Measurements from ENCODE around the gene NRL.

DNA sequence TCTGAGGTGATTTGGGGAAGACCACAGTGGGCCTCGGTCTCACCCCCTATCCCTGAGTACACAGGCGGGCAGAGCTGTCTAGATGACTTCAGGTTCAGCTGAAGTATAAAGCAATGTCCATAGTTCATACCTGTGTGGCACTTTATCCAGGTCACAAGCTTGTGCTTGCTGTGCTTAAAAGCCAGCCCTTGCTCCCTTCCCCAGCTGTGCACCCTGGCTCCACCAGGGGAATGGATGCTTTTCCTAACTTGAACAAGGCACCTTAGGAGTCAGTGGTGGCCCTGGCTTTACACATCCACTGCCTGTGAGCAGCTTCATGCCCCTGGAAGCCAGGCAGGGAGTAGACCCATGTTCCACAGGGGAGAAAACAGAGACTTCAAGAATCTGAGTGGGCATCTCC lies 57.5 kb downstream of the NRL start:
- TF ChIP-seq, protein P1, sequence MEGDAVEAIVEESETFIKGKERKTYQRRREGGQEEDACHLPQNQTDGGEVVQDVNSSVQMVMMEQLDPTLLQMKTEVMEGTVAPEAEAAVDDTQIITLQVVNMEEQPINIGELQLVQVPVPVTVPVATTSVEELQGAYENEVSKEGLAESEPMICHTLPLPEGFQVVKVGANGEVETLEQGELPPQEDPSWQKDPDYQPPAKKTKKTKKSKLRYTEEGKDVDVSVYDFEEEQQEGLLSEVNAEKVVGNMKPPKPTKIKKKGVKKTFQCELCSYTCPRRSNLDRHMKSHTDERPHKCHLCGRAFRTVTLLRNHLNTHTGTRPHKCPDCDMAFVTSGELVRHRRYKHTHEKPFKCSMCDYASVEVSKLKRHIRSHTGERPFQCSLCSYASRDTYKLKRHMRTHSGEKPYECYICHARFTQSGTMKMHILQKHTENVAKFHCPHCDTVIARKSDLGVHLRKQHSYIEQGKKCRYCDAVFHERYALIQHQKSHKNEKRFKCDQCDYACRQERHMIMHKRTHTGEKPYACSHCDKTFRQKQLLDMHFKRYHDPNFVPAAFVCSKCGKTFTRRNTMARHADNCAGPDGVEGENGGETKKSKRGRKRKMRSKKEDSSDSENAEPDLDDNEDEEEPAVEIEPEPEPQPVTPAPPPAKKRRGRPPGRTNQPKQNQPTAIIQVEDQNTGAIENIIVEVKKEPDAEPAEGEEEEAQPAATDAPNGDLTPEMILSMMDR (optimal IDR thresholded peaks at IDR 0.05 in 1 of 3, IDR thresholded peaks at IDR 0.05 in 1 of 3, conservative IDR thresholded peaks at IDR 0.05 in 1 of 3; ENCODE audit: extremely low read depth in 1 of 3, insufficient read depth in 2 of 3, low read length in 3 of 3) = no peak
- TF ChIP-seq EZH2 (IDR thresholded peaks at IDR 0.05; ENCODE audit: low read length) = no peak

Data from keratinocyte (primary cell).